DND-41 (cell line): ENCODE data around the gene MT1H.

Experiments
- CTCF ChIP-seq: IDR thresholded peaks from 2 replicates; pipeline ENCODE4 v1.5.1; 2012; ENCODE audit warnings: borderline replicate concordance, low read length, moderate library complexity, mild to moderate bottlenecking; ENCODE audit not compliant: poor library complexity, severe bottlenecking; ENCODE audit errors: extremely low read depth
- EZH2 ChIP-seq: IDR thresholded peaks from 3 replicates; pipeline ENCODE4 v1.6.1; 2012; ENCODE audit warnings: borderline replicate concordance, low read depth, mild to moderate bottlenecking, moderate library complexity, low read length, inconsistent platforms; ENCODE audit not compliant: severe bottlenecking

DNA sequence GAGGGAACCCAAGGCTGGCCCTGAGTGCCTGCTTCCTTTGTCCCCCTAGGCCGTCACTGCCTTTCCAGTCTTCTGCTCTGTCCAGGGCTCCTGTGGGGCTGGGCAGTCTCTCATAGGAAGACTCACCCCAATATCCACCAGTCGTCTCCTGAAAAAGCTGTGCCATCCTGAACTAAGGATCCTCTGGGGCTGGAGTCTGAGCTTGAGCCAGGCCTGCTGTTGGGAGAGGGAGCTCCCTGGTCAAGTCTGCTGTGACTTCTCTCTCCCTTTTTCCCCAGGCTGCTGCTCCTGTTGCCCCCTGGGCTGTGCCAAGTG is 963 bp downstream of the MT1H start:
- no peak for TF ChIP-seq CTCF
- no peak for TF ChIP-seq EZH2
